Chondrocyte (in vitro differentiated cells): Measurements from ENCODE around the gene UMAD1. TPM values are rescaled to one million over a fixed set of nuclear protein-coding genes. Genes with fewer than 3 reads are reported as not detected.

Experiments used
- DNase-seq: peaks from one replicate; pipeline ENCODE4 v3.0.0; 2021; ENCODE audit warnings: mixed read lengths, low spot score
- H3K27ac Mint-ChIP-seq: one replicate; pipeline ENCODE4 v1.8.0; 2021; ENCODE audit warnings: mild to moderate bottlenecking, moderate library complexity, mixed read lengths; ENCODE audit not compliant: unreplicated experiment
- H3K27me3 Mint-ChIP-seq: 2 replicates; pipeline ENCODE4 v1.8.0; 2021; ENCODE audit warnings: low read depth, mixed read lengths
- H3K36me3 Mint-ChIP-seq: 2 replicates; pipeline ENCODE4 v1.8.0; 2021; ENCODE audit warnings: low read depth, mixed read lengths
- H3K4me1 Mint-ChIP-seq: 2 replicates; pipeline ENCODE4 v1.8.0; 2021; ENCODE audit warnings: low read depth, mild to moderate bottlenecking, mixed read lengths
- H3K4me3 Mint-ChIP-seq: one replicate; pipeline ENCODE4 v1.8.0; 2021; ENCODE audit warnings: mild to moderate bottlenecking, moderate library complexity, mixed read lengths; ENCODE audit not compliant: unreplicated experiment
- H3K9me3 Mint-ChIP-seq: 2 replicates; pipeline ENCODE4 v1.8.0; 2021; ENCODE audit warnings: low read depth, mixed read lengths
- total RNA-seq: library from RNA; stranded (reverse); gene quantifications from 3 replicates; pipeline ENCODE4 v1.2.1, GENCODE V29; 2021
- TF ChIP-seq, protein P1 (sequence below): fragments of 200-600 bp; sonication (generic); IDR thresholded peaks from 2 replicates; pipeline ENCODE4 v1.5.0; 2021; ENCODE audit warnings: antibody characterized with exemption, mild to moderate bottlenecking, moderate library complexity

UMAD1 gene
- total RNA-seq, 1 donor from 2014 or later = 5.5 TPM

DNA sequence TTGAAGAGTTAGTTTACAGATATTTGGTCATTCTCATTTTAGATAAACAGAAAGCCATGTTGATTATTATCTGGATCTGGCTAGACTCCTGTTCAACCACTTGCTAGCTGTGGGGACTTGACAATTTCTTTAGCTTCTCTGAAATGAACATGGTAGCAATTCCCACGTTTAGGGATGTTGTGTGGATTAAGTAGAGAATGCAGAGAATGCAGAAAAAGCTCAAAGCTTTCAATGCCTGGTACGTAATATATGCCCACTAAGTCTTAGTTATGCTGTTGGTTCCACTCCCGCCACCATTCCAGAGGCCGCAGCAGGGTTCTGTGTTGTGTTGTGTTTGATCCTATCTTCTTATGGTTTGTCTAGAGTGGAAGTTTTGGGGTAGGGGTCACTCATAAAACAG lies 117.0 kb downstream of the UMAD1 start:
- no peak overlapping the region for H3K4me3 Mint-ChIP-seq
- H3K9me3 Mint-ChIP-seq = peaks cover 4% of the 10 kb centered on the region
- H3K4me1 Mint-ChIP-seq = peaks cover 17% of the 10 kb centered on the region
- TF ChIP-seq, protein P1, sequence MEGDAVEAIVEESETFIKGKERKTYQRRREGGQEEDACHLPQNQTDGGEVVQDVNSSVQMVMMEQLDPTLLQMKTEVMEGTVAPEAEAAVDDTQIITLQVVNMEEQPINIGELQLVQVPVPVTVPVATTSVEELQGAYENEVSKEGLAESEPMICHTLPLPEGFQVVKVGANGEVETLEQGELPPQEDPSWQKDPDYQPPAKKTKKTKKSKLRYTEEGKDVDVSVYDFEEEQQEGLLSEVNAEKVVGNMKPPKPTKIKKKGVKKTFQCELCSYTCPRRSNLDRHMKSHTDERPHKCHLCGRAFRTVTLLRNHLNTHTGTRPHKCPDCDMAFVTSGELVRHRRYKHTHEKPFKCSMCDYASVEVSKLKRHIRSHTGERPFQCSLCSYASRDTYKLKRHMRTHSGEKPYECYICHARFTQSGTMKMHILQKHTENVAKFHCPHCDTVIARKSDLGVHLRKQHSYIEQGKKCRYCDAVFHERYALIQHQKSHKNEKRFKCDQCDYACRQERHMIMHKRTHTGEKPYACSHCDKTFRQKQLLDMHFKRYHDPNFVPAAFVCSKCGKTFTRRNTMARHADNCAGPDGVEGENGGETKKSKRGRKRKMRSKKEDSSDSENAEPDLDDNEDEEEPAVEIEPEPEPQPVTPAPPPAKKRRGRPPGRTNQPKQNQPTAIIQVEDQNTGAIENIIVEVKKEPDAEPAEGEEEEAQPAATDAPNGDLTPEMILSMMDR = no peak
- no peak for DNase-seq
- no peaks in the 10 kb centered on the region for H3K27me3 Mint-ChIP-seq
- peaks cover 5% of the 10 kb centered on the region for H3K36me3 Mint-ChIP-seq
- no peak overlapping the region for H3K27ac Mint-ChIP-seq

DNA sequence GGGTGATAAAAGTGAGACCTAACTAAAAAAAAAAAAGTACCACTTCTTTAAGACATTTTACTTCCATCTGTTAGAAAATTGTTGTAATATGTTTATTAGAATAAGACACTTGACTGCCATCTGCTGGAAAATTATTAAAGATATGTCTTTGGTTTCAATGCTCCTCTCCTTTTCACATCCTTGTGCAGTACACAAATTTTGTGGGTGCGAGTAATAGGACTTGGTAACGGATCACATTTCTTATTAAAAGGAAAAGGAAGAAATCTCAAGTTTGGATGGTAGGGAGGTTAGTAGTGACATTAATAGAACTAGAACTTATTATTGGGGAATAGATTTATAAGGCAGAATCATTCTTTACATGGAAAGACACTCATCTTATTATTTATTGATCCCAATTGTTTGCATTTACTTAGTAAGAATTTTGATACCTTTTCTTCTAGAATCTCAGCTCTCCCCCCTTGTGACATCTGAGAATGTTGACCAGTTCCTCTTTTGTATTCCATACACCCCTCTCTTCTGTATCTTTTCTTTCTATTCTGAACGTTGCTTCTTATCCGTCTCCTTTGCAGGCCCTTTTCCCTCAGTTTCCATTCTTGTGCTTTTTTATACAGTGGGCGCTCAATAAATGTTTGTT lies 120.9 kb downstream of the UMAD1 start:
- Mint-ChIP-seq H3K4me1 (peaks cover 19% of the 10 kb centered on the region), H3K27ac (peak overlapping the region; percentile 64), H3K36me3 (no peaks in the 10 kb centered on the region), H3K27me3 (no peaks in the 10 kb centered on the region), H3K4me3 (peak overlapping the region; percentile 72), H3K9me3 (no peaks in the 10 kb centered on the region)
- no peak for DNase-seq
- TF ChIP-seq, protein P1 = peak; percentile 86

DNA sequence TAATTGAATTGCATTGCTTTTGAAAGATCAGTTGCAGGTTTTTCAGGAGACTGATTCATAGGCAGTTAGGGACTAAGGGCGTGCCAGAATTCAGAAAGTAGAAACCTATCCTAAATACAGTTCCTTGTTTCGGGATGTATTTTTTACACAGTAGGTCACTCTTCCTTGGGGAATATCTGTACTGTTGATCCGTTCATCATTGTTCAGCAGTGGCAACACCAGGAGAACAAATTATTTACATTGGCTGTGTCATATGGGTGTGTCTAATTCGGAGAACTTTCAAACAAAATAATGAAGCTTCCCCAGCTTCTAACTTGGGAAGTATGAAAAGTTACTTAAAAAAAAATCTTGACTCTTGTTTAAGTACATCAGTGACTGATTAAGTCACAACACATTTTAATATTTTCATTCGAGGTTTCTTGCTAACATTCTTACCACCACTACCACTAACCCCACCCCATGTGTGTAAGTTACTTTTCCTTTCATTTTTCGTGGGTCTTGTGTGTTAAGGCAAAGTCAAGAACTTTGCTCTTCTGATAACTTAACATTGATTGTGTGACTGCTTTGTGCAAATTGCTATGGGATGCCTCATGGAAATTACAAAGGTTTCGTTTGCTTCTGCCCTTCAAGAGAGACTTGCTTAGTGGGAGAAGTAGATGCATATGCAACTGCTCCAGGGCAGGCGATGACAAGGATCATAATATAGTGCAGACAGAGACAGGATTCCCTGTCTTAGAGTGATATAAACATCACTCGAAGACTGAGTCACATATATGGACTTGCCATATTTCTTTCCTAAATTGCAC lies 121.6 kb downstream of the UMAD1 start:
- Mint-ChIP-seq H3K27ac (peak overlapping the region; percentile 64), H3K4me3 (peak overlapping the region; percentile 72), H3K4me1 (peaks cover 19% of the 10 kb centered on the region), H3K27me3 (no peaks in the 10 kb centered on the region), H3K9me3 (no peaks in the 10 kb centered on the region), H3K36me3 (no peaks in the 10 kb centered on the region)
- DNase-seq = no peak
- TF ChIP-seq, protein P1 = no peak

DNA sequence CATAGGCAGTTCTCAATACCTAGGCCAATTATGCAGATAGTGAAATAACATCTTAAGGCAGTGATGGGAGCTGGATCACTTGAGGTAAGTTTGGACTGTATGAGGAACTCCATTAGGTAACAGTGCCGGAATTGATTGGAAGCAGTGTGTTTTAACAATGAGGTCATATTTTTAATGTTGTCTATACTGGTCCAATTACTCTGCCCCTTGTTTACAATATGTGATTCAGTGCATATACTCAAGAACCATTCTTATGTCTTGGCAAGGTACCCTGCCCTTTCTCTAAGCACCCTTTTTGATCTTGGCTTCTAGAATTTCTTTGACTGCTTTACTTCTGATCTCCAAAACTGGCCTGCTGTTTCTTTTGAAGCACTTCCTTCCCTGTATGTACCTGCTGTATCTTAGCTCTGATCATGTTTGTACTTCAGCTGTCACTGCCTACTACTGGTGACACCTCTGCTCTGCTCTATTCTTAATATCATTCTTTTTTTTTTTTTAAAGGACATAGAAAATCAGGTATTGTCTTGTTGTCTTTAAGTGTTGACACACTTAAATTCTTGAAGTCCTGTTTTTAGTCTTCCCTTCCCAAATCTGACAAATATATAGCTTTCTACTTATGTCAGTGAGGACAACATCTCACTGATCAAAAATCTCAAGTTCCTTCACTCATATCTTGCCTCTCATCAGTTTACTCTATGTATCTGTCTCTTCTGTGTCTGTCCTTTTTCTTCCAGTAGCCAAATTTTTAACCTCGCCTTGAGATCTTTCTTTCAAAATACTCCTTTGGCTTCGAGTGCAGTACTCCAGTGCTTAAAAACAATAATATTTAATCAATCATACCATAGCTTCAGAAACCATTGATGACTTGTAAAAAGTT lies 124.2 kb downstream of the UMAD1 start:
- TF ChIP-seq, protein P1 = no peak
- H3K4me3 Mint-ChIP-seq = no peak overlapping the region
- DNase-seq = no peak
- no peaks in the 10 kb centered on the region for H3K36me3 Mint-ChIP-seq
- peaks cover 19% of the 10 kb centered on the region for H3K4me1 Mint-ChIP-seq
- no peak overlapping the region for H3K27ac Mint-ChIP-seq
- H3K9me3 Mint-ChIP-seq = no peaks in the 10 kb centered on the region
- no peaks in the 10 kb centered on the region for H3K27me3 Mint-ChIP-seq

DNA sequence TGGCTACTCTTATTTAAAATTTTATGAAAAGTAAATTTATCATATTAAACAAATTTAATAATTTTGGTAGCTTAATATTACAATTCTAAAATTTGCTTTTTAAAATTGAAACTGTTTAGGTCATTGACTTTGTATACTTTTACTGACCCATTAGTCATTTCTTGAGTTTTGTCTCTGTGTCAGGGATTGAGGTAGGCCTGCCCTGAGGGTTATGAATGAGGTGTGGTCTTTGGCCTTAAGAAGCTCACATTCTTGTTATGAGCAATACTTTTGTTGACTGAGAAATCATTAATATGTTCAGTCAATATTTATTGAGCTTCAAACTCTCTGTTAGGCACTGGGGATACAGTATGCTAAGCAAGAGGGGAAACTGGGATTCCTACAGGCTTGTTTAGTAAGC lies 124.9 kb downstream of the UMAD1 start:
- no peak for DNase-seq
- TF ChIP-seq, protein P1 = no peak
- no peak overlapping the region for H3K27ac Mint-ChIP-seq

More for the DNA sequence above, 124.9 kb downstream of the UMAD1 start:
- Mint-ChIP-seq H3K4me1 (peaks cover 19% of the 10 kb centered on the region), H3K9me3 (no peaks in the 10 kb centered on the region), H3K4me3 (no peak overlapping the region), H3K36me3 (no peaks in the 10 kb centered on the region), H3K27me3 (no peaks in the 10 kb centered on the region)
